SK-N-SH (cell line): ENCODE data around the gene KREMEN2.

ENCODE experiments used
- EZH2phosphoT487 ChIP-seq: fragments of 200-600 bp; sonication (generic); IDR thresholded peaks from 2 replicates; pipeline ENCODE4 v1.6.1; 2017; ENCODE audit warnings: low read depth, mixed run types, mild to moderate bottlenecking, antibody characterized with exemption, moderate library complexity, borderline replicate concordance
- FOXJ3 ChIP-seq: sonication (generic); formaldehyde crosslinking; IDR thresholded peaks from 2 replicates; pipeline ENCODE4 v1.5.1; 2020; ENCODE audit warnings: mild to moderate bottlenecking, missing genetic modification reagents
- FOXM1 ChIP-seq: IDR thresholded peaks from 2 replicates; pipeline ENCODE4 v1.4.0; 2012; ENCODE audit warnings: low read depth, mild to moderate bottlenecking
- JUND ChIP-seq: IDR thresholded peaks from 2 replicates; pipeline ENCODE4 v1.4.0; 2012
- POLR2AphosphoS5 ChIP-seq: IDR thresholded peaks from 2 replicates; pipeline ENCODE4 v1.6.1; 2012; ENCODE audit warnings: low read depth, low read length
- TF ChIP-seq, protein P1 (sequence below): fragments of 200-600 bp; sonication (generic); IDR thresholded peaks from 2 replicates; pipeline ENCODE4 v1.6.1; 2017; ENCODE audit warnings: antibody characterized with exemption, mild to moderate bottlenecking, moderate library complexity

DNA sequence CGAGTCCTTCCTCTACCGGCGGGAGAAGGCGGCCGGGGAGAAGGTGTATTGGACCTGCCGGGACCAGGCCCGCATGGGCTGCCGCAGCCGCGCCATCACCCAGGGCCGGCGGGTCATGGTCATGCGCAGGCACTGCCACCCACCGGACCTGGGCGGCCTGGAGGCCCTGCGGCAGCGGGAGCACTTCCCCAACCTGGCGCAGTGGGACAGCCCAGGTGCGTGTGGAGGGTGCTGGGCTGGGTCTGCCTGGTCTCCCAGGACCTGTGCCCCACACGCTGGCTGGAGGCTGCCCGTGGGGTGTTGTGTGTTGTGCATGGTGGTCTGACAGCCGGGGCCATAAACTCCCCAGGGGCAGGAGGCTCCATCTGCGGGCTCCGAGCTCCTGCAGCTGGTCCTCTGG is 26.9 kb upstream of the KREMEN2 start:
- no peak for TF ChIP-seq FOXM1
- TF ChIP-seq, protein P1, sequence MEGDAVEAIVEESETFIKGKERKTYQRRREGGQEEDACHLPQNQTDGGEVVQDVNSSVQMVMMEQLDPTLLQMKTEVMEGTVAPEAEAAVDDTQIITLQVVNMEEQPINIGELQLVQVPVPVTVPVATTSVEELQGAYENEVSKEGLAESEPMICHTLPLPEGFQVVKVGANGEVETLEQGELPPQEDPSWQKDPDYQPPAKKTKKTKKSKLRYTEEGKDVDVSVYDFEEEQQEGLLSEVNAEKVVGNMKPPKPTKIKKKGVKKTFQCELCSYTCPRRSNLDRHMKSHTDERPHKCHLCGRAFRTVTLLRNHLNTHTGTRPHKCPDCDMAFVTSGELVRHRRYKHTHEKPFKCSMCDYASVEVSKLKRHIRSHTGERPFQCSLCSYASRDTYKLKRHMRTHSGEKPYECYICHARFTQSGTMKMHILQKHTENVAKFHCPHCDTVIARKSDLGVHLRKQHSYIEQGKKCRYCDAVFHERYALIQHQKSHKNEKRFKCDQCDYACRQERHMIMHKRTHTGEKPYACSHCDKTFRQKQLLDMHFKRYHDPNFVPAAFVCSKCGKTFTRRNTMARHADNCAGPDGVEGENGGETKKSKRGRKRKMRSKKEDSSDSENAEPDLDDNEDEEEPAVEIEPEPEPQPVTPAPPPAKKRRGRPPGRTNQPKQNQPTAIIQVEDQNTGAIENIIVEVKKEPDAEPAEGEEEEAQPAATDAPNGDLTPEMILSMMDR, result no peak
- no peak for TF ChIP-seq EZH2phosphoT487
- no peak for TF ChIP-seq FOXJ3
- no peak for TF ChIP-seq JUND
- no peak for TF ChIP-seq POLR2AphosphoS5
